A673 (cell line): ENCODE results near the gene SLC28A1. TPM values are rescaled to one million over a fixed set of nuclear protein-coding genes. Genes with fewer than 3 reads are reported as not detected.

Source experiments
- BruUV-seq: library from RNA; stranded (reverse); fragments of 400-500 nt; replicated peaks from 2 replicates; lab custom pipeline; 2021; lab: Mats Ljungman, UMichigan
- CTCF ChIA-PET: fragments of 300-600 bp; sonication (Branson Sonifier 250); formaldehyde crosslinking; loops from one replicate; lab custom pipeline; 2022; ENCODE audit warnings: antibody characterized with exemption; lab: Charles Lee
- POLR2A ChIA-PET: fragments of 300-600 bp; sonication (Branson Sonifier 250); formaldehyde crosslinking; loops from one replicate; lab custom pipeline; 2022; ENCODE audit warnings: antibody characterized with exemption; ENCODE audit not compliant: low non-redundant PET; lab: Charles Lee
- DNase-seq: peaks from one replicate; pipeline ENCODE4 v3.0.0-alpha.2; 2015; ENCODE audit warnings: low spot score
- H3K27ac ChIP-seq: fragments of 200-600 bp; sonication (generic); 2 replicates; pipeline ENCODE4 v1.5.1; 2016; ENCODE audit warnings: mixed run types, low read depth, mild to moderate bottlenecking, mixed read lengths, antibody characterized with exemption, low read length; ENCODE audit not compliant: poor library complexity, severe bottlenecking
- H3K27me3 ChIP-seq: fragments of 200-600 bp; sonication (generic); replicated peaks from 2 replicates; pipeline ENCODE4 v1.6.1; 2017; ENCODE audit warnings: mixed run types, low read depth, mild to moderate bottlenecking, mixed read lengths, antibody characterized with exemption, low read length; ENCODE audit not compliant: insufficient read depth, poor library complexity
- H3K36me3 ChIP-seq: fragments of 200-600 bp; sonication (generic); 2 replicates; pipeline ENCODE4 v1.6.1; 2016; ENCODE audit warnings: mixed run types, mild to moderate bottlenecking, mixed read lengths, antibody characterized with exemption, low read length; ENCODE audit not compliant: insufficient read depth, poor library complexity, severe bottlenecking
- H3K4me1 ChIP-seq: fragments of 200-600 bp; sonication (generic); 2 replicates; pipeline ENCODE4 v1.6.1; 2017; ENCODE audit warnings: mixed run types, mild to moderate bottlenecking, mixed read lengths, antibody characterized with exemption, low read length; ENCODE audit not compliant: insufficient read depth, poor library complexity, severe bottlenecking
- H3K4me3 ChIP-seq: fragments of 200-600 bp; sonication (generic); 2 replicates; pipeline ENCODE4 v1.5.1; 2016; ENCODE audit warnings: low read depth, mixed run types, mild to moderate bottlenecking, mixed read lengths, low read length; ENCODE audit not compliant: poor library complexity, severe bottlenecking
- H3K9me3 ChIP-seq: fragments of 200-600 bp; sonication (generic); 2 replicates; pipeline ENCODE4 v1.6.1; 2016; ENCODE audit warnings: mixed run types, low read depth, mild to moderate bottlenecking, mixed read lengths, antibody characterized with exemption, low read length; ENCODE audit not compliant: poor library complexity, severe bottlenecking
- EZH2 ChIP-seq: fragments of 200-600 bp; sonication (generic); IDR thresholded peaks from 2 replicates; pipeline ENCODE4 v1.6.1; 2017; ENCODE audit warnings: borderline replicate concordance, low read depth, mild to moderate bottlenecking, mixed read lengths, antibody characterized with exemption, low read length; ENCODE audit not compliant: poor library complexity, severe bottlenecking
- intact Hi-C: fragments of 100-400 bp; cut with micrococcal nuclease; formaldehyde crosslinking; loops from one replicate; pipeline ENCODE4 v1.10.0; 2022; ENCODE audit not compliant: unreplicated experiment
- total RNA-seq: library from RNA; stranded (reverse); gene quantifications from 2 replicates; pipeline ENCODE4 v1.2.3, GENCODE V29; 2021
- TF ChIP-seq, protein P1 (sequence below): fragments of 300-800, 200-600 bp; sonication (generic); conservative IDR thresholded peaks from 2 replicates; pipeline ENCODE4 v1.5.1; 2017; ENCODE audit warnings: low read depth, mild to moderate bottlenecking, antibody characterized with exemption, low read length, moderate library complexity, mixed read lengths

SLC28A1 gene
- total RNA-seq, 1 experiment from 2014 or later = not detected

DNA sequence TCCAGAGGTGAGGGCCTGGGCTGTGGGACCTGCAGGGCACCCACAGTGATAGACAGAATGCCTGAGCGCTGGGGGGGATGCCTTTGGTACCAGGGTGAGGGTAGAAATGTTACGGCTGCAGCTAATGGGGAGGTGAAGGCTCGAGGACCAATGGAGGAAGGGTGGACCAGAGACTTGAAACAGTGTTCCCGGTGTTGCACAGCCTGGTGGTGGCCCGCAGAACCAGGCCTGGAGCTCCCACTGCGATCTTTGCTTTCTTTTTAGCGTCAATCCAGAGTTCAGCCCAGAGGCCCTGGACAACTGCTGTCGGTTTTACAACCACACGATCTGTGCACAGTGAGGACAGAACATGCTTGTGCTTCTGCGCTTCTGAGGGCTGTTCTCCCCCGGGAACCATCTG is 60.4 kb downstream of the SLC28A1 start:
- Histone ChIP-seq H3K4me3 (no peak overlapping the region), H3K27ac (no peak overlapping the region), H3K27me3 (no peaks in the 10 kb centered on the region), H3K36me3 (no peaks in the 10 kb centered on the region), H3K9me3 (no peaks in the 10 kb centered on the region), H3K4me1 (no peaks in the 10 kb centered on the region)
- DNase-seq = no peak
- POLR2A ChIA-PET = no interaction called here
- TF ChIP-seq, protein P1, sequence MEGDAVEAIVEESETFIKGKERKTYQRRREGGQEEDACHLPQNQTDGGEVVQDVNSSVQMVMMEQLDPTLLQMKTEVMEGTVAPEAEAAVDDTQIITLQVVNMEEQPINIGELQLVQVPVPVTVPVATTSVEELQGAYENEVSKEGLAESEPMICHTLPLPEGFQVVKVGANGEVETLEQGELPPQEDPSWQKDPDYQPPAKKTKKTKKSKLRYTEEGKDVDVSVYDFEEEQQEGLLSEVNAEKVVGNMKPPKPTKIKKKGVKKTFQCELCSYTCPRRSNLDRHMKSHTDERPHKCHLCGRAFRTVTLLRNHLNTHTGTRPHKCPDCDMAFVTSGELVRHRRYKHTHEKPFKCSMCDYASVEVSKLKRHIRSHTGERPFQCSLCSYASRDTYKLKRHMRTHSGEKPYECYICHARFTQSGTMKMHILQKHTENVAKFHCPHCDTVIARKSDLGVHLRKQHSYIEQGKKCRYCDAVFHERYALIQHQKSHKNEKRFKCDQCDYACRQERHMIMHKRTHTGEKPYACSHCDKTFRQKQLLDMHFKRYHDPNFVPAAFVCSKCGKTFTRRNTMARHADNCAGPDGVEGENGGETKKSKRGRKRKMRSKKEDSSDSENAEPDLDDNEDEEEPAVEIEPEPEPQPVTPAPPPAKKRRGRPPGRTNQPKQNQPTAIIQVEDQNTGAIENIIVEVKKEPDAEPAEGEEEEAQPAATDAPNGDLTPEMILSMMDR = no peak
- no peak for TF ChIP-seq EZH2
- BruUV-seq = no TSS peak
- CTCF ChIA-PET = no interaction called here
- intact Hi-C loops = no loop called here

DNA sequence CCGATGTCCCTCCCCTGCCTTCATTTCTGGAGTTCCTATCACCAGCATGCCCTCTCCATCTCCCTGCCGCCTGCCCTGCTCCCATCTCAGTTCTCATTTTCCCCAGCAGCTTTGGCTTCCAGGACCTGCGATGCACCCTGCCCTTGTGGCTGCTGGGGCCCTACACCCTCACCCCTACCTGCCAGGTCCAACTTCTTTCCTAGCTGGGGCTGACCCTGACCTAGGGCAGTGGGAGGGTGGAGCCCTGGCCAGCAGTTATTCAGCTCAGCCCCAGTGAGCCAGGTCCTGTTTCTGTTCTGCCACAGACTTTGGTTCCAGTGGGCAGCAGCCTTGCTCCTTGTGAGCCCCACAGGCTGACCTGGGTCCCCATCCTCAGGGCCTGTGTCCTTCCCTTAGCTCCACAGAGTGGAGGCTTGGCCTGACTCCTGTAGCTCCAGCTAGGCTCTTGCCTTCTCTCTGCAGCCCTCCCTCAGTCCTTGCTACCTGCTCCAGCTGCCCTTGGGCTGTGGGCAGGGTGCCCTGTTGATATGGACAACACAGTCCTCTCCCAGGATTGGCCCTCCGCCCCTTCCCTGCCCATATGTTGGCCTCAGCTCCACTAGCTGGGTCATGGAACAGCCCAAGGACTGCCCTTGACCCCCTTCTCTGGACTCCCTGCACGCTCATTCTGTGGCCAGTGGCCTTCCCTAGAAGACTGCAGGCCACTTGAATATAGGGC is 62.5 kb downstream of the SLC28A1 start:
- no TSS peak for BruUV-seq

DNA sequence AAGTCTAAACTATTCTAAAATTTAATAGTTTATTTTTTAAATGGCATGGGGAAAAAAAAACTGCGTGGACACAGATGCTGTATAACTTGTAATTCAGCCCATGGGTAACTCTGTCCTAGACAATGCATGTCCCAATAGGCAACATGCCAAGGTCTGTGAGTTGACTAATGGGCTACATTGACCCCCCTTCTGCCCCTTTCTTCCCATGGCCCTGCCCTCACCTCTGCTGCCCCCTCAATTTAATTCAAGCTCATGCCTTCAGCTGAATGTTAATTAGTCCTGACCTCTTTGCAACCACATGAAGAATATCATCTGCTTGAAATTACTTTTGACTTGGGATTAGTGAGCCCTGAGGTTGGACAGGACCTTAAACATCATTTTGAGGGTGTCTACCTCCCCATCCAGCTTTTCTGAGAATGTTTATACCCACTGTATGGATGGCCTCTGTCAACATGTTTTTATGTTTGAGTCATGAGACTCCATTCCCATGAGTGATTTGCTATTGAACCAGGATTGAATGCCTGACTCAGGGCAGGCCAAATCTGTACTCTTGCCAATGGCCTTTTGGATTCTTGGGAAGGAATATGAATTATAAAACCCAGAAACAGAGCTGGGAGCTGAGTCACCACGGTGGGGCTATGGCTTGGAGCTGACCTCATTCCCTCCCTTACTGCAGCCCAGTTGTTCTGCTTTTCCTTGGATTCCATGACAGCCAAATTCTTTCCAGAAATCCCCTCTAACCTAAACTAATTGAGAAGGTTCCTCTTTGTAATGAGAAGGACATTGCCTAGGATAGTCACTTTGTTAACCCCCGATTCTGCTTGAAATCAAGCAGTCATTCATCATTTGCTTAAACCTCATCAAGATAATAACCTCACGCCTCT is 63.7 kb downstream of the SLC28A1 start:
- intact Hi-C loops = no loop called here
- no TSS peak for BruUV-seq
- no peak overlapping the region for H3K27ac ChIP-seq
- no peak overlapping the region for H3K4me3 ChIP-seq
- no peak for DNase-seq
- H3K36me3 ChIP-seq = no peaks in the 10 kb centered on the region
- CTCF ChIA-PET = no interaction called here
- no peaks in the 10 kb centered on the region for H3K4me1 ChIP-seq
- no peaks in the 10 kb centered on the region for H3K9me3 ChIP-seq
- no peaks in the 10 kb centered on the region for H3K27me3 ChIP-seq
- POLR2A ChIA-PET = interaction anchor here (0.6 kb wide), 1 partner anchor 367 kb away, joined by 3 read pairs; no protein-coding TSS in a partner anchor
- no peak for TF ChIP-seq EZH2
- TF ChIP-seq, protein P1 = no peak

More for the DNA sequence above, 62.5 kb downstream of the SLC28A1 start:
- Histone ChIP-seq H3K9me3 (no peaks in the 10 kb centered on the region), H3K36me3 (no peaks in the 10 kb centered on the region), H3K27me3 (no peaks in the 10 kb centered on the region), H3K27ac (no peak overlapping the region), H3K4me3 (no peak overlapping the region), H3K4me1 (no peaks in the 10 kb centered on the region)
- no peak for TF ChIP-seq EZH2
- TF ChIP-seq, protein P1 = no peak
- CTCF ChIA-PET = no interaction called here
- DNase-seq = no peak
- intact Hi-C loops = no loop called here
- POLR2A ChIA-PET = no interaction called here
